Thymus (tissue), 11 donors: ENCODE data around the gene F8. TPM values are rescaled to one million over a fixed set of nuclear protein-coding genes. Genes with fewer than 3 reads are reported as not detected.
"Not testable (repeated sequence)": the region's sequence is repeated elsewhere in the genome, so short reads cannot be mapped to it uniquely, and the experiment has no call there.

Experiments
- DNase-seq, 9 donors: peaks; one replicate each; pipeline ENCODE4 v3.0.0-alpha.2; 2013; ENCODE audit warnings: low spot score in 9 of 9, low read depth in 6 of 9, missing footprints in 1 of 9
- H3K27ac ChIP-seq, 2 donors: one replicate each; pipeline ENCODE4 v1.5.1; 2013; ENCODE audit warnings: control low read depth in 1 of 2, low read depth in 1 of 2, low read length in 1 of 2, mild to moderate bottlenecking in 1 of 2, moderate library complexity in 1 of 2
- H3K27me3 ChIP-seq, 2 donors: one replicate each; pipeline ENCODE4 v1.5.1; 2013; ENCODE audit warnings: low read length in 1 of 2; ENCODE audit not compliant: control insufficient read depth in 2 of 2, insufficient read depth in 1 of 2
- H3K36me3 ChIP-seq, 2 donors: one replicate each; pipeline ENCODE4 v1.5.1; 2013; ENCODE audit warnings: low read length in 1 of 2, mild to moderate bottlenecking in 1 of 2, moderate library complexity in 1 of 2; ENCODE audit not compliant: control insufficient read depth in 2 of 2, insufficient read depth in 2 of 2
- H3K4me1 ChIP-seq, 2 donors: one replicate each; pipeline ENCODE4 v1.5.1; 2013; ENCODE audit warnings: low read length in 2 of 2; ENCODE audit not compliant: control insufficient read depth in 2 of 2, insufficient read depth in 2 of 2
- H3K4me3 ChIP-seq, 2 donors: one replicate each; pipeline ENCODE4 v1.5.1; 2013; ENCODE audit warnings: low read length in 2 of 2, control low read depth in 1 of 2, mild to moderate bottlenecking in 1 of 2
- H3K9me3 ChIP-seq, 2 donors: one replicate each; pipeline ENCODE4 v1.5.1; 2013; ENCODE audit warnings: low read length in 1 of 2, mild to moderate bottlenecking in 1 of 2; ENCODE audit not compliant: control insufficient read depth in 2 of 2, insufficient read depth in 1 of 2
- WGBS: extraction: QIAGEN DNeasy Blood & Tissue Kit; methylation state at CpG from one replicate; pipeline ENCODE4 v1.1.7; 2013; 5-methylcytosine and 5-hydroxymethylcytosine counted together
- polyA plus RNA-seq: library from polyadenylated mRNA; stranded (reverse); fragments of 200-250 nt; gene quantifications from one replicate; pipeline ENCODE4 v1.2.3, GENCODE V29; 2013
- total RNA-seq: library from RNA; stranded (reverse); fragments of 120-200 nt; gene quantifications from one replicate; pipeline ENCODE4 v1.2.4, GENCODE V29; 2013
- donor health status: healthy.

The F8 gene
- total and polyA plus RNA-seq, 2 donors: 2.9 to 10.7 TPM

DNA sequence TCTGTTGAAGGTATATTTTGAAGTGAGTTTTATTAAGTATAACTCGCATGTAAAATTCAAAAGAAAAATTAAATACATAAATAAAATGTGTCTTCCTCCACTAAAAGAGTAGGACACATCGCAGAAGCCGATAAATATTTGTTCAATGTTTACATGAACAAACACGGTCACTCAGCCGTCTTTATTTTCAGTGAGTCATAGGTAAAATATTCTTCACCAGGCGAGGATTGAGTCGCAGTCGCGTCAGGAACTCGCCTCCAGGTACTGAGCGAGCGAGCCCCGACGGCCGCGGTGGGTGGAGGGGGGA lies 3.9 kb upstream of the F8 start:
- H3K4me1 ChIP-seq: peaks cover 0 to 5% of the 10 kb centered on the region in 2 donors
- no peak for DNase-seq
- H3K9me3 ChIP-seq: no peaks in the 10 kb centered on the region
- H3K27ac ChIP-seq: peak overlapping the region; percentile 75 to 83
- H3K36me3 ChIP-seq: no peaks in the 10 kb centered on the region
- WGBS: 1% methylated on average over 16 of the region's 16 CpGs
- H3K4me3 ChIP-seq: peak overlapping the region; percentile 35 to 40
- no peaks in the 10 kb centered on the region for H3K27me3 ChIP-seq

DNA sequence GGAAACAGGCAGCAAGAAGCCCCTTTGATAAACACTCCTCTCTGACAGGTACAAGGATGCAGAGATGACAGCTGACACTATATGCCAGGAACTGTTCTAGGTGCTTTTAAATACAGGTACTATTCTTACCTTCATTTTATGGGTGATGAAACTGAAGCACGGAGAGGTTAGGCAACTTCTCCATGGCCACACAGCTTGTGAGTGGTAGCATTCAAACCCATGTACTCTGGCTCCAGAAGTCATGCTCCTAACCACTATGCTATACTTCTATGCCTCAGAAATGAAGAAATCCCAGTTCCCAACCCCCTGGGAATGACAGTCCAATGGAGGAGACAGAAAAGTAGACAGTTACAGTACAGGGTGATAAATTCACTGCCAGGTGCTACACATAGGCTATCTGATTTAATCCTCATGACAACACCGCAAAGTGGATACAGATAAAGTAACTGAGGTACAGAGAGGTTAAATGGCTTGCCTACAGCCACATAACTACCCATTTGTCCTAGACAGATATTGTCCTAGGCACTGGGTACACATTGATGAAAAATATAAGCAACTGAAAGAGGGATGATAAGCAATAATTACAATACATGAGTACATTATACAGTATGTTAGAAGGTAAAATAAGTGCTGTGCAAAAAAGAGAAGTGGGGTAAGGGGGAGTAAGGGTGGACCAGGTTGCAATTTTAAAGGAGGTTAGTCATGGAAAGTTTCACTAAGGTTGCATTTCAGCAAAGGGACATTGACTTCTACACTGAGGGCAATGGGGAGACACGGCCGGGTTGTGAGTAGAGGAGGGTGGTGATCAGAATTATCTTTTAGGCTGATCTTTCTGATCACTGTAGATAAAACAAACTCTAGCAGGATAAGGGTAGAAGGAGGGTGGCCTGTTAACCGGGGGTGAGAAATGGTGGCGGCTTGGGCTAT lies 1.6 kb upstream of the F8 start:
- 93% methylated on average over 6 of the region's 6 CpGs for WGBS
- Histone ChIP-seq H3K27me3 (no peaks in the 10 kb centered on the region), H3K4me3 (no peak overlapping the region), H3K9me3 (no peaks in the 10 kb centered on the region), H3K4me1 (peaks cover 0 to 5% of the 10 kb centered on the region in 2 donors), H3K36me3 (no peaks in the 10 kb centered on the region), H3K27ac (no peak overlapping the region)
- DNase-seq: no peak

GRCh38 chrX:155020591-155020990 lies 1.9 kb downstream of the F8 start:
- H3K27me3 ChIP-seq: no peaks in the 10 kb centered on the region
- H3K36me3 ChIP-seq: no peaks in the 10 kb centered on the region
- no peaks in the 10 kb centered on the region for H3K9me3 ChIP-seq
- no peaks in the 10 kb centered on the region for H3K4me1 ChIP-seq
- DNase-seq: no peak
- WGBS: over 99% methylated on average over 3 of the region's 3 CpGs
- no peak overlapping the region for H3K27ac ChIP-seq
- H3K4me3 ChIP-seq: no peak overlapping the region

DNA sequence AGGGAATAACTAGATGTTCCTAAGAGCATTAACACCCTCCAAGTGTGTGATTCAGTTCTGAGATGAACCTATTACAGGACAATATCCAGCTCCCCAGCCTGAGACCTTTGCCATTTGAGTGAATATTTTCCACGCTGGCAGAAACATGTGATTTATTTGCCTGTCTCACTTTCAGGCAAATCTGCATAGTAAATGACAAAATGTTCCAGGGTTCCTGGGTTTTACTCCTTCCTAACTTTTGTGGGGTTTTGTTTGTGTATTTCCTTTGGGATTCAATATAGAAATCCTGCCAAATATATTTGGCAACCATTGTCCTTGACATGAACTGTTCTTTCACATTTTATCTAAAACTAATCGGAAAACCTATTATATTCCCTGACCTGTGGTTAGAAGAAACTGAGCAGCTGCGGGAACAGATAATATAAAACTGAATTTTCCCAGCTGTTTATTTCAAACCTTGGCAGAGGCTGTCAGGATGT lies 12.5 kb downstream of the F8 start:
- H3K9me3 ChIP-seq: no peaks in the 10 kb centered on the region
- H3K27me3 ChIP-seq: no peaks in the 10 kb centered on the region
- H3K4me1 ChIP-seq: no peaks in the 10 kb centered on the region
- H3K4me3 ChIP-seq: no peak overlapping the region
- no peaks in the 10 kb centered on the region for H3K36me3 ChIP-seq
- H3K27ac ChIP-seq: no peak overlapping the region
- no peak for DNase-seq
- WGBS: 94% methylated on average over 3 of the region's 3 CpGs

GRCh38 chrX:155008578-155008977 lies 13.9 kb downstream of the F8 start:
- not testable (repeated sequence) for H3K27me3 ChIP-seq, H3K36me3 ChIP-seq, DNase-seq, H3K9me3 ChIP-seq, H3K4me3 ChIP-seq, H3K4me1 ChIP-seq, H3K27ac ChIP-seq
- WGBS: 99% methylated on average over 3 of the region's 12 CpGs

GRCh38 chrX:155006913-155007671 lies 15.4 kb downstream of the F8 start:
- H3K4me1 ChIP-seq, H3K9me3 ChIP-seq, H3K27me3 ChIP-seq, H3K4me3 ChIP-seq, H3K36me3 ChIP-seq, DNase-seq, H3K27ac ChIP-seq: not testable (repeated sequence)
- WGBS: 97% methylated on average over 6 of the region's 11 CpGs

DNA sequence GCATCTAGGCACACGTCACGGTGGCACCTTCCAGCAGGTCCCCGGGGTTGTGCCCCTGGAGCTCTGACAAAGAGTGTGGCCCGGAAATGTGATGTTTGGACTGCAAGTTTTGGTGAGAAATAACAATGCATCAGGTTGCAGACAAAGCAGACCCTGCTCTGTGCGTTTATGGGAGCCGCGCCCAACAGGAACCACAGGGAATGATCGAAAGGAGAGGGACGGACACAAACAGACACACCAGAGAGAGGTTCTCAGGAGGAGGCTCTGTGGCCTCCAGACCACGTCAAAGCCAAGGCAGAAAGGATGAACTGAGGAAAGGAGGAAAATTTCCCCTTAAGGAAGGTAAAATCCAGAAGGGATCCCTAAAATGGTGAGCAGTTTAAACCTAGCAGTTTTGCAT lies 16.1 kb downstream of the F8 start:
- not testable (repeated sequence) for H3K27ac ChIP-seq, H3K36me3 ChIP-seq, H3K4me3 ChIP-seq, H3K9me3 ChIP-seq, DNase-seq, H3K4me1 ChIP-seq, H3K27me3 ChIP-seq
- WGBS: no CpG with 5 or more reads among the region's 10 CpGs

DNA sequence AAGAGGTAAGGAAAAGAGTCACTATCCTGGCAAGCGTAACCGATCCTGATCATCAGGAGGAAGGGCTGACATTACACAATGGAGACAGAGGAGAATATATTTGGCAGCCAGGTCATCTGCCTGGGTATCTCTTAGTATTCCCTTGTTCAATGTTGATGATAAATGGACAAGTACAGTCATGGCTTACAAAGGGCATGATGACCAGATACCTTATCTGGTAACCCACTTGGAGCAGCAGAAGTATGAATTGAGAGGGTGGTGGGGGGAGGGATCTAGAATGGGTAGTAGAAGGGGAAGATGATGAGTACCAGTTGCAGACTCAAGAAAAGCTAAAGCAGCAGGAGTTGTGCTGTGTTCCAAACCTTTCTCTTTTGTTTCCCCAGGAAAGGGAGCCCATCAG lies 17.3 kb downstream of the F8 start:
- 96% methylated on average over 2 of the region's 2 CpGs for WGBS
- Histone ChIP-seq H3K27ac (no peak overlapping the region), H3K4me3 (no peak overlapping the region), H3K4me1 (no peaks in the 10 kb centered on the region), H3K36me3 (no peaks in the 10 kb centered on the region), H3K27me3 (no peaks in the 10 kb centered on the region), H3K9me3 (no peaks in the 10 kb centered on the region)
- no peak for DNase-seq

DNA sequence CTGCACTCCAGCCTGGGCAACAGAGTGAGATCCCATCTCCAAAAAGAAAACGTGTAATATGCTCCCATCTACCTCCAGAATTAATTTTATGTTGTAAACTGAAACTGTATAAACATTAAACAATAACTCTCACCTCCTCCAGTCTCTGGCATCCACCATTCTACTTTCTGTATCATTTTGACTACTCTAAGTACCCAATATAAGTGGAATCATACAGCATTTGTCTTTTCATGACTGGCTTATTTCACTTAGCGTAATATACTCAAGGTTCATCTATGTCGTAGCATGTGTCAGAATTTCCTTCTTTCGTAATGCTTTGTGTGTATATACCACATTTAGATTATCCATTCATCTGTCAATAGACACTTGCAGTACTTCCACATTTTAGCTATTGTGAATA lies 20.6 kb downstream of the F8 start:
- DNase-seq: no peak
- no peaks in the 10 kb centered on the region for H3K9me3 ChIP-seq
- no peaks in the 10 kb centered on the region for H3K36me3 ChIP-seq

More for the DNA sequence above, 20.6 kb downstream of the F8 start:
- Histone ChIP-seq H3K27me3 (no peaks in the 10 kb centered on the region), H3K4me3 (no peak overlapping the region), H3K27ac (no peak overlapping the region), H3K4me1 (no peaks in the 10 kb centered on the region)
- WGBS: 96% methylated on average over 4 of the region's 4 CpGs
